WTC11 (cell line): ENCODE measurements around the gene BPIFB4. TPM values are rescaled to one million over a fixed set of nuclear protein-coding genes. Genes with fewer than 3 reads are reported as not detected.

Experiments used
- ATAC-seq: fragments of 200-7000 bp; cut with Tn5 transposase; 2 replicates; pipeline ENCODE4 v1.10.0; 2021; ENCODE audit warnings: mild to moderate bottlenecking, moderate library complexity
- CTCF ChIA-PET: fragments of 300-600 bp; sonication (Branson Sonifier 250); formaldehyde crosslinking; loops from one replicate; lab custom pipeline; 2021; ENCODE audit warnings: antibody characterized with exemption; lab: Charles Lee
- POLR2A ChIA-PET: fragments of 350-600 bp; sonication (Branson Sonifier 250); formaldehyde crosslinking; loops from one replicate; lab custom pipeline; 2021; ENCODE audit warnings: antibody characterized with exemption; lab: Charles Lee
- DNase-seq: peaks from one replicate; pipeline ENCODE4 v3.0.0; 2021; ENCODE audit warnings: low spot score
- H3K27ac Mint-ChIP-seq: 2 replicates; pipeline ENCODE4 v1.8.0; 2021; ENCODE audit warnings: mixed read lengths
- H3K27me3 Mint-ChIP-seq: 2 replicates; pipeline ENCODE4 v1.8.0; 2021; ENCODE audit warnings: low read depth, mild to moderate bottlenecking, moderate library complexity, mixed read lengths
- H3K36me3 Mint-ChIP-seq: 2 replicates; pipeline ENCODE4 v1.8.0; 2021; ENCODE audit warnings: mixed read lengths
- H3K4me1 Mint-ChIP-seq: 2 replicates; pipeline ENCODE4 v1.8.0; 2022; ENCODE audit warnings: mixed read lengths
- H3K4me3 Mint-ChIP-seq: 2 replicates; pipeline ENCODE4 v1.8.0; 2021; ENCODE audit warnings: mild to moderate bottlenecking, moderate library complexity, mixed read lengths
- H3K9me3 Mint-ChIP-seq: 2 replicates; pipeline ENCODE4 v1.8.0; 2021; ENCODE audit warnings: mixed read lengths
- ARID4B ChIP-seq: sonication (generic); formaldehyde crosslinking; IDR thresholded peaks from 2 replicates; pipeline ENCODE4 v1.8.0; 2023; ENCODE audit warnings: missing genetic modification reagents, mild to moderate bottlenecking, borderline replicate concordance
- ATF2 ChIP-seq: sonication (generic); formaldehyde crosslinking; IDR thresholded peaks from 2 replicates; pipeline ENCODE4 v1.8.1; 2022; ENCODE audit warnings: low read depth, missing genetic modification reagents, borderline replicate concordance
- CTCF ChIP-seq: fragments of 200-600 bp; IDR thresholded peaks from 2 replicates; pipeline ENCODE4 v1.8.0; 2022; ENCODE audit warnings: antibody characterized with exemption
- FOXP4 ChIP-seq: sonication (generic); formaldehyde crosslinking; IDR thresholded peaks from 2 replicates; pipeline ENCODE4 v1.8.0; 2022; ENCODE audit warnings: mild to moderate bottlenecking, missing genetic modification reagents
- GTF2I ChIP-seq: fragments of 250-450 bp; sonication (Bioruptor Pico); conservative IDR thresholded peaks from 2 replicates; pipeline ENCODE4 v1.4.0; 2021; ENCODE audit warnings: mild to moderate bottlenecking
- IRF2 ChIP-seq: sonication (generic); formaldehyde crosslinking; IDR thresholded peaks from 2 replicates; pipeline ENCODE4 v1.8.0; 2022; ENCODE audit warnings: low read depth, missing genetic modification reagents, borderline replicate concordance
- KAT7 ChIP-seq: sonication (generic); formaldehyde crosslinking; IDR thresholded peaks from 2 replicates; pipeline ENCODE4 v1.8.1; 2023; ENCODE audit warnings: missing genetic modification reagents, mild to moderate bottlenecking, borderline replicate concordance
- MYBL2 ChIP-seq: sonication (generic); formaldehyde crosslinking; IDR thresholded peaks from 2 replicates; pipeline ENCODE4 v1.8.1; 2023; ENCODE audit warnings: mild to moderate bottlenecking, moderate library complexity, missing genetic modification reagents
- NR2C2 ChIP-seq: sonication (generic); formaldehyde crosslinking; IDR thresholded peaks from 2 replicates; pipeline ENCODE4 v1.8.0; 2022; ENCODE audit warnings: mild to moderate bottlenecking, missing genetic modification reagents
- PRRX2 ChIP-seq: fragments of 250-450 bp; sonication (Bioruptor Pico); IDR thresholded peaks from 2 replicates; pipeline ENCODE4 v1.8.0; 2021; ENCODE audit warnings: mild to moderate bottlenecking
- SMAD3 ChIP-seq: sonication (generic); formaldehyde crosslinking; IDR thresholded peaks from 2 replicates; pipeline ENCODE4 v1.8.0; 2022; ENCODE audit warnings: missing genetic modification reagents, mild to moderate bottlenecking, borderline replicate concordance
- SMAD4 ChIP-seq: sonication (generic); formaldehyde crosslinking; IDR thresholded peaks from 2 replicates; pipeline ENCODE4 v1.8.0; 2022; ENCODE audit warnings: mild to moderate bottlenecking, missing genetic modification reagents
- TEAD4 ChIP-seq: sonication (generic); formaldehyde crosslinking; IDR thresholded peaks from 2 replicates; pipeline ENCODE4 v1.8.0; 2022; ENCODE audit warnings: mild to moderate bottlenecking, missing genetic modification reagents
- TP53 ChIP-seq: sonication (generic); formaldehyde crosslinking; IDR thresholded peaks from 2 replicates; pipeline ENCODE4 v1.8.1; 2023; ENCODE audit warnings: mild to moderate bottlenecking, missing genetic modification reagents
- ZNF219 ChIP-seq: sonication (generic); formaldehyde crosslinking; IDR thresholded peaks from 2 replicates; pipeline ENCODE4 v1.8.0; 2023; ENCODE audit warnings: missing genetic modification reagents, mild to moderate bottlenecking, borderline replicate concordance
- ZNF232 ChIP-seq: sonication (generic); formaldehyde crosslinking; IDR thresholded peaks from 2 replicates; pipeline ENCODE4 v1.8.0; 2022; ENCODE audit warnings: mild to moderate bottlenecking, missing genetic modification reagents
- ZNF263 ChIP-seq: sonication (generic); formaldehyde crosslinking; IDR thresholded peaks from 2 replicates; pipeline ENCODE4 v1.8.1; 2022; ENCODE audit warnings: low read depth, mild to moderate bottlenecking, moderate library complexity, missing genetic modification reagents
- total RNA-seq: library from RNA; stranded (reverse); gene quantifications from 3 replicates; pipeline ENCODE4 v1.2.3, GENCODE V29; 2021
- TF ChIP-seq, protein P1 (sequence below): sonication (generic); formaldehyde crosslinking; IDR thresholded peaks from 2 replicates; pipeline ENCODE4 v1.8.1; 2022; ENCODE audit warnings: low read depth, mild to moderate bottlenecking, moderate library complexity, missing genetic modification reagents, borderline replicate concordance
- TF ChIP-seq, protein P2 (sequence below): sonication (generic); formaldehyde crosslinking; IDR thresholded peaks from 2 replicates; pipeline ENCODE4 v1.8.1; 2022; ENCODE audit warnings: mild to moderate bottlenecking, moderate library complexity, missing genetic modification reagents

The BPIFB4 gene
- total RNA-seq, 1 experiment from 2014 or later, result not detected

DNA sequence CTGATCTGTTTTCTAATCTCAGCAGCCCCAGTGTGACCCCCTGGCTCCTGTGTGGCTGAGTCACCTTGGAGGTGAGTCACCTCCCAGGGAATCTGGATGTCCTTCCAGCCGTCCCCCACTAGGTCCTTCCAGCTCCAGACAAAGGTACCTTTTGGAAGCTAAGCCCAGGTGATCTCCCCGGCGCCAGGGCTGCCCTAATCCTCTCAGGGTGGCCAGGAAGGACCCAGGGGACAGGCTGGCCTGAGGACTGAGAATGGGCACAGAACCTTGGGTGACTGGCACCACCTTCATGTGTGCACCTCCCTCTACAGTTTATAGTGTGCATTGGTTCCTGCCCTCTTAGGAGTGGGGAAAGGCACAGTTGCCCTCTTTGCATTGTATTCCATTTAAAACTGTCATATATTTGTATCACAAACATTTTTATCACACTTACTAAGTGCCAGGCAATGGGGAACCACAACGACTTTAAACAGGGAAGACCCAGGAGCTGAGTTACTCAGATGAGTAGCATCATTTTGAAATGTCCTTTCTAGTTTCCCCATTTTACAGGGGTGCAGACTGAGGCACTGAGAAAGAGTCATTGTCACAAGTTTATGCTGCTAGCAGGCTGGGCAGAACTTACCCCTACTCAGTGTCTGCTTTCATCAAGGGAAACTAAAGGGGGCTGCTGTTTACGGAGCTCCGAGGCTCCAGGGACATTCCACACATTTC is 2.6 kb upstream of the BPIFB4 start:
- no peak overlapping the region for H3K4me3 Mint-ChIP-seq
- peaks cover 5% of the 10 kb centered on the region for H3K9me3 Mint-ChIP-seq
- DNase-seq (no peak), ATAC-seq (peak; percentile 82)
- CTCF ChIA-PET, result interaction anchor here (1.2 to 1.7 kb wide), 4 partner anchors 9 to 174 kb away, joined by 3 to 8 read pairs (median 4); no protein-coding TSS in a partner anchor
- POLR2A ChIA-PET, result no interaction called here
- no peaks in the 10 kb centered on the region for H3K36me3 Mint-ChIP-seq
- TF ChIP-seq GTF2I (CRISPR knock-in tag) (no peak), TEAD4 (CRISPR knock-in tag) (no peak), SMAD4 (CRISPR knock-in tag) (no peak), PRRX2 (CRISPR knock-in tag) (no peak), CTCF (peak; percentile 47), ARID4B (CRISPR knock-in tag) (no peak), NR2C2 (CRISPR knock-in tag) (no peak), FOXP4 (CRISPR knock-in tag) (no peak), ZNF232 (CRISPR knock-in tag) (no peak)
- no peak overlapping the region for H3K27ac Mint-ChIP-seq
- H3K27me3 Mint-ChIP-seq, result no peaks in the 10 kb centered on the region; the same call in 1 of the 2 replicates
- no peaks in the 10 kb centered on the region for H3K4me1 Mint-ChIP-seq

- no peaks in the 10 kb centered on the region for H3K4me1 Mint-ChIP-seq
- no peaks in the 10 kb centered on the region for H3K36me3 Mint-ChIP-seq
- H3K27ac Mint-ChIP-seq, result no peak overlapping the region
- CTCF ChIA-PET, result no interaction called here
- H3K9me3 Mint-ChIP-seq, result no peaks in the 10 kb centered on the region
- H3K4me3 Mint-ChIP-seq, result no peak overlapping the region
- H3K27me3 Mint-ChIP-seq, result no peaks in the 10 kb centered on the region
- POLR2A ChIA-PET, result no interaction called here
- ATAC-seq (no peak), DNase-seq (no peak)
- TF ChIP-seq ZNF263 (CRISPR knock-in tag) (no peak), IRF2 (no peak), MYBL2 (CRISPR knock-in tag) (no peak), SMAD3 (CRISPR knock-in tag) (no peak), FOXP4 (CRISPR knock-in tag) (no peak), KAT7 (CRISPR knock-in tag) (no peak), NR2C2 (CRISPR knock-in tag) (no peak), ZNF219 (CRISPR knock-in tag) (no peak), ATF2 (no peak), TP53 (CRISPR knock-in tag) (no peak)
- TF ChIP-seq, protein P1, sequence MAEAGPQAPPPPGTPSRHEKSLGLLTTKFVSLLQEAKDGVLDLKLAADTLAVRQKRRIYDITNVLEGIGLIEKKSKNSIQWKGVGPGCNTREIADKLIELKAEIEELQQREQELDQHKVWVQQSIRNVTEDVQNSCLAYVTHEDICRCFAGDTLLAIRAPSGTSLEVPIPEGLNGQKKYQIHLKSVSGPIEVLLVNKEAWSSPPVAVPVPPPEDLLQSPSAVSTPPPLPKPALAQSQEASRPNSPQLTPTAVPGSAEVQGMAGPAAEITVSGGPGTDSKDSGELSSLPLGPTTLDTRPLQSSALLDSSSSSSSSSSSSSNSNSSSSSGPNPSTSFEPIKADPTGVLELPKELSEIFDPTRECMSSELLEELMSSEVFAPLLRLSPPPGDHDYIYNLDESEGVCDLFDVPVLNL (CRISPR knock-in tag), result no peak
- TF ChIP-seq, protein P2, sequence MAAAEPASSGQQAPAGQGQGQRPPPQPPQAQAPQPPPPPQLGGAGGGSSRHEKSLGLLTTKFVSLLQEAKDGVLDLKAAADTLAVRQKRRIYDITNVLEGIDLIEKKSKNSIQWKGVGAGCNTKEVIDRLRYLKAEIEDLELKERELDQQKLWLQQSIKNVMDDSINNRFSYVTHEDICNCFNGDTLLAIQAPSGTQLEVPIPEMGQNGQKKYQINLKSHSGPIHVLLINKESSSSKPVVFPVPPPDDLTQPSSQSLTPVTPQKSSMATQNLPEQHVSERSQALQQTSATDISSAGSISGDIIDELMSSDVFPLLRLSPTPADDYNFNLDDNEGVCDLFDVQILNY (CRISPR knock-in tag), result no peak
Observed at GRCh38 chr20:33081411-33082154, 2.1 kb downstream of the BPIFB4 start.
